BJ (cell line): ENCODE results near the gene ATF3. TPM values are rescaled to one million over a fixed set of nuclear protein-coding genes. Genes with fewer than 3 reads are reported as not detected.

Experiments used
- CTCF ChIA-PET: fragments of 350-600 bp; formaldehyde crosslinking; extraction: SDS; loops from one replicate; lab custom pipeline; 2021; ENCODE audit warnings: antibody characterized with exemption, inconsistent platforms; lab: Yijun Ruan, JAX
- POLR2A ChIA-PET: fragments of 300-600 bp; sonication (Branson Sonifier 250); formaldehyde crosslinking; extraction: SDS; loops from one replicate; lab custom pipeline; 2021; ENCODE audit warnings: antibody characterized with exemption; lab: Charles Lee
- DNase-seq: peaks from one replicate; pipeline ENCODE4 v3.0.0-alpha.2; 2011; ENCODE audit warnings: low read depth
- H3K27me3 ChIP-seq: 2 replicates; pipeline ENCODE4 v1.6.0; 2011; ENCODE audit warnings: low read length; ENCODE audit not compliant: control insufficient read depth, insufficient read depth
- H3K36me3 ChIP-seq: 2 replicates; pipeline ENCODE4 v1.5.1; 2011; ENCODE audit warnings: low read length; ENCODE audit not compliant: control insufficient read depth, insufficient read depth
- H3K4me3 ChIP-seq: 2 replicates; pipeline ENCODE4 v1.5.1; 2011; ENCODE audit warnings: low read depth, mild to moderate bottlenecking, control low read depth, low read length
- polyA plus RNA-seq: library from polyadenylated mRNA; depleted of rRNA; stranded (reverse); fragments of >200 nt; gene quantifications from 2 replicates; pipeline ENCODE4 v1.2.3, GENCODE V29; 2011
- TF ChIP-seq, protein P1 (sequence below): IDR thresholded peaks from 2 replicates; pipeline ENCODE4 v1.5.1; 2011; ENCODE audit warnings: low read depth, mild to moderate bottlenecking, control low read depth, inconsistent platforms, low read length, moderate library complexity; ENCODE audit not compliant: insufficient read depth

ATF3 gene
- polyA plus RNA-seq, 1 experiment = 5.6 TPM

DNA sequence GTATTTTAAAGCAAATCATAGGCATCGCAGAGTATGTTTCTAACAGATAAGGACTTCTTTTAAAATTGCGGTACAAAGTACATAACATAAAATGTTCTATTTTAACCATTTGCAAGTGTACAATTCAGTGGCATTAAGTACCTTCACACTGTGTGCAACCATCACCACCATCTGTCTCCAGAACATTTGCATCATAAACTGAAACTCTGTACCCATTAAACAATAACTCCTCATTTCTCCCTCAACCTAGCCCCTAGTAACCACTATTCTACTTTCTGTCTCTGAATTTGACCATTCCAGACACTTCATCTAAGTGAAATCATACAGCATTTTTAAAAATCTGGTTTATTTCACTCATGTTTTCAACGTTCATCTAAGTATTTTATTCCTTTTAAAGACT lies 16.6 kb upstream of the ATF3 start:
- POLR2A ChIA-PET = no interaction called here
- no peaks in the 10 kb centered on the region for H3K36me3 ChIP-seq
- peaks cover 11% of the 10 kb centered on the region for H3K27me3 ChIP-seq
- DNase-seq = no peak
- no peak overlapping the region for H3K4me3 ChIP-seq
- CTCF ChIA-PET = no interaction called here
- TF ChIP-seq, protein P1, sequence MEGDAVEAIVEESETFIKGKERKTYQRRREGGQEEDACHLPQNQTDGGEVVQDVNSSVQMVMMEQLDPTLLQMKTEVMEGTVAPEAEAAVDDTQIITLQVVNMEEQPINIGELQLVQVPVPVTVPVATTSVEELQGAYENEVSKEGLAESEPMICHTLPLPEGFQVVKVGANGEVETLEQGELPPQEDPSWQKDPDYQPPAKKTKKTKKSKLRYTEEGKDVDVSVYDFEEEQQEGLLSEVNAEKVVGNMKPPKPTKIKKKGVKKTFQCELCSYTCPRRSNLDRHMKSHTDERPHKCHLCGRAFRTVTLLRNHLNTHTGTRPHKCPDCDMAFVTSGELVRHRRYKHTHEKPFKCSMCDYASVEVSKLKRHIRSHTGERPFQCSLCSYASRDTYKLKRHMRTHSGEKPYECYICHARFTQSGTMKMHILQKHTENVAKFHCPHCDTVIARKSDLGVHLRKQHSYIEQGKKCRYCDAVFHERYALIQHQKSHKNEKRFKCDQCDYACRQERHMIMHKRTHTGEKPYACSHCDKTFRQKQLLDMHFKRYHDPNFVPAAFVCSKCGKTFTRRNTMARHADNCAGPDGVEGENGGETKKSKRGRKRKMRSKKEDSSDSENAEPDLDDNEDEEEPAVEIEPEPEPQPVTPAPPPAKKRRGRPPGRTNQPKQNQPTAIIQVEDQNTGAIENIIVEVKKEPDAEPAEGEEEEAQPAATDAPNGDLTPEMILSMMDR = no peak

DNA sequence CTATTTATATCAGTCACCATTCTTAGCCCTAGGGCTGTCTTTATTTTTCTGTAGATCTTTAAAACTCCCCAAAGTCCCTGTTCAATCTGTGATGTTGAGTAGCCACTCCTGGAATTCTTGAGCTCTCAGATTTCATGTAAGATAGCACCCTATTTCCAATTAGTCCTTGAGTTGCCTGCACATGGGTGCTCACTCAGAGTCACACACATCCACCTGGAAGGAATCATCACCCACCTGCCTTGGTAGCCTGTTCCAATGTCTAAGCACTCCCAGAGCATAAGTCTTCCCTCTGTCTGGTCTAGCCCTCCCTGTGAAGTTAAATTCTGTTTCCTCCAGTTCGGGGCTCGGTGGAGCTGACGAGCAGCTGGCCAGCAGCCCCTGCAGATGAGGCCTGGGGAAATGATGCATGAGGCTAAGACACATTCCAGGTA lies 14.7 kb upstream of the ATF3 start:
- ChIA-PET CTCF (interaction anchor here (1.7 kb wide), 1 partner anchor 124 kb away, joined by 3 read pairs; no protein-coding TSS in a partner anchor), POLR2A (interaction anchor here (0.6 kb wide), 1 partner anchor 941 kb away, joined by 3 read pairs; no protein-coding TSS in a partner anchor)
- no peak for DNase-seq
- TF ChIP-seq, protein P1 = no peak
- H3K27me3 ChIP-seq = peaks cover 8% of the 10 kb centered on the region
- no peaks in the 10 kb centered on the region for H3K36me3 ChIP-seq
- no peak overlapping the region for H3K4me3 ChIP-seq

DNA sequence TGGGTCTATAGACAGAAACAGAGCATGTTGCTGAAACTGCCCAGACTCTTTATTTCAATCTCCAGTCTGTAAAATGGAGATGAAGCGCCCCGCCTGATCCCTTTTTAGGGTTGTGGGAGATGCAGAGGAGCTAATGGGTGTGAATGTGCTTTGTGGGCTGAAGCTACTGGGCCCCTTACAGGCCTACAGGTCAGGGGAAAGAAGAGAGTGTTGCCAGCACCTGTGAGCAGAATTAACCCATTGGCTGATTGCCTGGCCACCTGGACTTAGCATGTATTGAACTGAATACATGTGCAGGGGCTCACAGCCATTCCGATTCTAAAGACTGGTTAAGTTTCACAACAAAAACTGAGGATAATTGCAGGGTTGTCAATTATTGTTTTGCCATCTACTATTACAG lies 13.9 kb upstream of the ATF3 start:
- ChIA-PET CTCF (interaction anchor here (1.0 to 1.7 kb wide), 3 partner anchors 12 to 125 kb away, joined by 3 to 5 read pairs (median 3); no protein-coding TSS in a partner anchor), POLR2A (no interaction called here)
- H3K27me3 ChIP-seq = peaks cover 4% of the 10 kb centered on the region; the same call in 1 of the 2 replicates
- TF ChIP-seq, protein P1 = no peak
- no peak overlapping the region for H3K4me3 ChIP-seq
- no peak for DNase-seq
- H3K36me3 ChIP-seq = no peaks in the 10 kb centered on the region

DNA sequence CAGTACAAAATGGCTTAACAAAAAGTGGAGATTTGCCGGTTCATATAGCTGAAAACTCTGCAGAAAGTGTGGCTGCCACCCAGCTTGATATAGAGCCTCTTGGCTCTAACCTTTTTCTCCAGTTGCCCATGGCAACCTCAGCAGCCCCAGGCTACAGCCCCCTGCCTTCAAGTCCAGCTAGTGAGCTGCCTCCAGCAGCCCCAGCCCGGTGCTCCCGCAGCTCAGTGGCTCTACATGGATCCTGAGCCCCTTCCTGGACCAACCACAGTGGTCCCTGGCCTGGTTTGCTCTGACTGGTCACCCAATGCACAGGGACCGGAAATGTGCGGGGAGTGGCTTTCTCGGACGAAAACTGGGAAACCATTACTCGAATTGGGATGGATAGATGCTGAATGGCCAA lies 13.3 kb upstream of the ATF3 start:
- Histone ChIP-seq H3K4me3 (no peak overlapping the region), H3K36me3 (no peaks in the 10 kb centered on the region), H3K27me3 (peaks cover 8% of the 10 kb centered on the region)
- no peak for DNase-seq
- CTCF ChIA-PET = interaction anchor here (1.0 to 1.7 kb wide), 3 partner anchors 13 to 125 kb away, joined by 3 to 5 read pairs (median 3); no protein-coding TSS in a partner anchor
- TF ChIP-seq, protein P1 = no peak
- POLR2A ChIA-PET = no interaction called here

DNA sequence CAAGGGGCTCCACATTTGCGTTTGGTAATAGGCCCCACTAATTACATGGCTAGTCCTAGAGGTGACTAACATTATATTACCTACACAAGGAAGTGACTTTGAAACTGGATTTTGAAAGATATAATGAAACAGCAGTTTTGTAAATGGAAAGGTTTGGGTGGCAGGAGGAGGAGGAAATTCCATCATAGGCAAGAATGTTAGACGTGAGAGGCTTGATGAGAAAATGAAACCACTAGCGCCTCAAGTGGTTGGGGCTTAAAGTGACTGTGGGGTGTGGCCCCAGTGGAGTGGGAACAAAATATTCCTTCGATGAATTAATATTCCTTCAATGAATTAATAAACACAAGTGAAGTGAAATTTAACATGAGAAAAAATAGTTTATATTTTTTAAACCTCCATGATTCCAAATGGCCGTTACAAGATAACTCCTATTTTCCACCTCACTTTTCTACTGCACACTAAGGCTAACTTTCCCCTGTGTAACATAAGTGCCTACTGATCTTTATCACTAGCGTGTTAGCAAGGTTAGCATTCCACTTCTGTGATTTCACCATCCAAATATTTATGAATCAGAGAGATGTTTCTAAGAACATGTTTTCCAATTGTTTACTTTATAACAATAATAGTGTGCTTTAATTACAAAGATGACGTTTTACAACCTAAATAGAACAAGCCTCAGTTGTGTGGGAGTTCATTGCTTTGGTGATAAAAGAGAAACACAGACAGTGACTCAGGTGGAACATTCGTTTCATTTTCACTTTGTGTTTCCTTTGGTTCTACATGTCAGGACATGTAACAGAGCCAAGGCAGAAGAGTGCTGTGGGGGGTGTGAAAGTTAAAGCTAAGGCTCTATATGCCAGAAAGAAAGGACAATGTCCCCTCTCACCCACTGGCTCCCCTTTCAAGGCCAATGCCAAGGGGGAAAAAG lies 12.5 kb upstream of the ATF3 start:
- Histone ChIP-seq H3K4me3 (0 out of 2 replicates have a peak overlapping the region, but pooled peaks have one; percentile 4), H3K36me3 (no peaks in the 10 kb centered on the region), H3K27me3 (peaks cover 9% of the 10 kb centered on the region)
- TF ChIP-seq, protein P1 = peak; percentile 61
- peak; percentile 98 for DNase-seq
- CTCF ChIA-PET = interaction anchor here (1.2 to 2.1 kb wide), 3 partner anchors 13 to 119 kb away, joined by 4 to 10 read pairs (median 7); partner anchors contain the start of gene ATF3
- POLR2A ChIA-PET = no interaction called here
